Loucy (cell line): Measurements from ENCODE around the gene REC8.

Experiments used
- EZH2phosphoT487 ChIP-seq: fragments of 200-600 bp; IDR thresholded peaks from 2 replicates; pipeline ENCODE4 v1.6.1; 2018; ENCODE audit warnings: antibody characterized with exemption, mild to moderate bottlenecking, moderate library complexity, borderline replicate concordance
- TF ChIP-seq, protein P1 (sequence below): fragments of 200-600 bp; sonication (generic); conservative IDR thresholded peaks from 2 replicates; pipeline ENCODE4 v1.5.1; 2014; ENCODE audit warnings: mild to moderate bottlenecking, antibody characterized with exemption, low read length

- TF ChIP-seq, protein P1, sequence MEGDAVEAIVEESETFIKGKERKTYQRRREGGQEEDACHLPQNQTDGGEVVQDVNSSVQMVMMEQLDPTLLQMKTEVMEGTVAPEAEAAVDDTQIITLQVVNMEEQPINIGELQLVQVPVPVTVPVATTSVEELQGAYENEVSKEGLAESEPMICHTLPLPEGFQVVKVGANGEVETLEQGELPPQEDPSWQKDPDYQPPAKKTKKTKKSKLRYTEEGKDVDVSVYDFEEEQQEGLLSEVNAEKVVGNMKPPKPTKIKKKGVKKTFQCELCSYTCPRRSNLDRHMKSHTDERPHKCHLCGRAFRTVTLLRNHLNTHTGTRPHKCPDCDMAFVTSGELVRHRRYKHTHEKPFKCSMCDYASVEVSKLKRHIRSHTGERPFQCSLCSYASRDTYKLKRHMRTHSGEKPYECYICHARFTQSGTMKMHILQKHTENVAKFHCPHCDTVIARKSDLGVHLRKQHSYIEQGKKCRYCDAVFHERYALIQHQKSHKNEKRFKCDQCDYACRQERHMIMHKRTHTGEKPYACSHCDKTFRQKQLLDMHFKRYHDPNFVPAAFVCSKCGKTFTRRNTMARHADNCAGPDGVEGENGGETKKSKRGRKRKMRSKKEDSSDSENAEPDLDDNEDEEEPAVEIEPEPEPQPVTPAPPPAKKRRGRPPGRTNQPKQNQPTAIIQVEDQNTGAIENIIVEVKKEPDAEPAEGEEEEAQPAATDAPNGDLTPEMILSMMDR, result no peak
- TF ChIP-seq EZH2phosphoT487, result no peak
Measured at GRCh38 chr14:24132976-24133375, 38.9 kb upstream of the REC8 start.
